Glomerular endothelial cell (primary cell): Measurements from ENCODE around the gene CCL8. TPM values are rescaled to one million over a fixed set of nuclear protein-coding genes. Genes with fewer than 3 reads are reported as not detected.
"Not testable (repeated sequence)": the region's sequence is repeated elsewhere in the genome, so short reads cannot be mapped to it uniquely, and the experiment has no call there.

Experiments used
- DNase-seq: peaks from one replicate; pipeline ENCODE4 v3.0.0-alpha.2; 2011; ENCODE audit warnings: low read depth, low spot score; ENCODE audit errors: extremely low read depth
- total RNA-seq: library from RNA; depleted of rRNA; stranded (reverse); fragments of >200 nt; gene quantifications from 2 replicates; pipeline ENCODE4 v1.2.3, GENCODE V29; 2015

The CCL8 gene
- total RNA-seq, 1 donor from 2014 or later = 3.6 TPM

DNA sequence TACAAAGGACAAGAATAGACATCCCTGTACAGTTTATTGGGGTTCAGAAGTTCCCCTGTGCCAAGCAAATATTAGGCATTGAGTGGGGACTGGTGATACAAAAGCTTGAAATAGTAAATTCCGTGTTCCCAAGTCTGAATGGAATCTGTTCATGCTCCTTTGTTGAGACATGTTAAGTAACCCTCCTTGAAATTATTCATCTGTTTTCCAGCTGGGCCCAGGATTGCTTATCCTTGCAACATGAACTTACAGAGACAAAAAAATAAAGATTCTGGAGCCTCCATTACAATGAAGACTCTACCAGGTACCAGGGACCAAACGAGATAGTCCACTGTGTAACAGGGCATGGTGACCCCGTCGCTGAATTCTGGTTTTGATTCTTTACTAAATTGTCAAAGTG is 6.1 kb upstream of the CCL8 start:
- DNase-seq = no peak

DNA sequence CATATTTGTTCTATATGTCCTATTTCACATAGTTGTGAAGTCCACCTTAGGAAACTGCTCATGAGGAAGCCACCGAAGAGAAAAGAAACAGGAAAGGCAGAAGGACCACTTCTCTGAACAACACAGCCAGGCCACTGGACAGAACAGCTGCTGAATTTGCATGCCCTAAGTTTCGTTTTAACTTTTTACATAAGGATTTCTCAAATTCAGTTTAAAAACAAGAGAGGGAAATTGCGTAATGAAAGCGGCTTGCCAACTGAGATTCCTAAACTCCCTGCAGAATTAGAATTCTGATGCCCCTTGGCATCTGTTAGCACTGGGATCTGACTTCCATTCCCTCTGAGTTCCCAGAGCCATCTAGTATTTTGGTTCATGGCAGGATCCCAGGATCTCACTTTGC is 5.0 kb upstream of the CCL8 start:
- DNase-seq = no peak

DNA sequence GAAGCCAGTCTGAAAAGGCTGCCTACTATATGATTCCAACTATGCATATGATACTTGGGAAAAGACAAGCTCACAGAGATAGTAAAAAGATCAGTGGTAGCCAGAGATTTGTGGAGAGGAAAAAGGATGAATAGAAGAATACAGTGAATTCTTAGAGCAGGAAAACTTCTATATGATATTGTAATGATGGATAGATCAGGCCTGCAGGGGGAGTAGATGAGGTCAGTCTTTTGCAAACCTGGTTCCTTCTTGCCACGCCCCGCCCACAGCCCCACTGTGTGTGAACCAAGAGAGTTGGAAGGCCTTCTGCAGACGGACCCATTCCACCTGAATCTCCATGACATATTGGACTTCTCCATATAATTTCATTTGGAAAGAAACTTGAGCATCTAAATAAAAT is 761 bp upstream of the CCL8 start:
- no peak for DNase-seq

DNA sequence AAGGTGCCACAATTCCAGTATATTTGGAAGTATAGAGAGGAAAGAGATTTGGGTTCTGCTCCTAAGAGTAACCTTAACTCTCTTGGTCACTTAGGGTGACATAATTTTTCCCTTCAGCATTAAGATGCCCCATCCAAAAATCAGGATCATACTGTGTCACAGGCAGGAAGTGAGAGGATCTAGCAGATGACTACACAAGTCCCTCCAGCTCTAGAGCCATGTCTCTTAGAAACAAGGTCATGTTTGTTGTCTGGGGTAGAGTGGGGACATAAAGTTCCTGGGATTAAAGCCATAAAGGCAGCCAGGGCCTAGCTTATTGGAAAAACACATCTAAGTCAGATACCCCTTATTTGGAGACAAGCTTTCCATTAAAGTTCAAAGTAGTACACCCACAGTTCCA is 2.7 kb downstream of the CCL8 start:
- no peak for DNase-seq

DNA sequence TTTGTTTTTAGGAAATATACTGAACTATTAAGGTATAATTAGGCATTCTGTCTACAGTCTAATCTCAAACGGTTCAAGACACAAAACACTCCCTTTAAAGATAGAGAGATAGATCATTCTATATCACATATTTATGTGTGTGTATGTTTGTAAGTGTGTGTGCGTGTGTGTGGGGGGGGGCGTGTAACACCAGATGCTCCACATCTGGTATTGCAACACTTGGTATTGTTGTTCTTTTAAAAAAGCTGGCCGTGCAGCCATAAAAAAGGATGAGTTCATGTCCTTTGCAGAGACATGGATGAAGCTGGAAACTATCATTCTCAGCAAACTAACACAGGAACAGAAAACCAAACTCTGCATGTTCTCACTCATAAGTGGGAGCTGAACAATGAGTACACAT is 8.3 kb downstream of the CCL8 start:
- not testable (repeated sequence) for DNase-seq

DNA sequence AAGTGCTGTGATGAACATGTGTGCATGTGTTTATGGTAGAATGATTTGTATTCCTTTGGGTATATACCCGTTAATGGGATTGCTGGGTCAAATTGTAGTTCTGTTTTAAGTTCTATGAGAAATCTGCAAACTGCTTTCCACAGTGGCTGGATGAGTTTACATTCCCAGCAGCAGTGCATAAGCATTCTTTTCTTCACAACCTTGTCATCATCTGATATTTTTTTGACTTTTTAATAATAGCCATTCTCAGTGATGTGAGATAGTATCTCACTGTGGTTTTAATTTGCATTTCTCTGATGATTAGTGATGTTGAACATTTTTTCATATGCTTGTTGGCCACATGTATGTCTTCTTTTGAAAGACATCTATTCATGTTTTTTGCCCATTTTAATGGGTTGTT is 18.5 kb downstream of the CCL8 start:
- DNase-seq = no peak

DNA sequence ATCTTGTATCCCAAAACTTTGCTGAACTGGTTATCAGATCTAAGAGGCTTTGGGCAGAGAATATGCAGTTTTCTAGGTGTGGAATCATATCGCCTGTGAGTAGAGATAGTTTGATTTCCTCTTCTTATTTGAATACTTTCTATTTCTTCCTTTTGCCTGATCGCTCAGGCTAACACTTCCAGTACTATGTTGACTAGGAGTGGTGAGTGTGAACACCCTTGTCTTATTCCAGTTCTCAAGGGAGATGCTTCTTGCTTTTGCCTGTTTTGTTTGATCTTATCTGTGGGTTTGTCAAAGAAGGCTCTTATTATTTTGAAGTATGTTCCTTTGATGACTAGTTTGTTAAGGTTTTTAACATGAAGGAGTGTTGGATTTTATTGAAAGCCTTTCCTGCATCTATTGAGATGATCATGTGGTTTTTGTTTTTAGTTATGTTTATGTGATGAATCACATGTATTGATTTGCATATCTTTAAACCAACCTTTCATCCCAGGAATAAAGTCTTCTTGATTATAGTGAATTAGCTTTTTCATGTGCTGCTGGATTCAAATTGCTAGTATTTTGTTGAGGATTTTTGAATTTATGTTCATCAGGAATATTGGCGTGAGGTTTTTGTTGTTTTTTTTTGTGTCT is 20.0 kb downstream of the CCL8 start:
- no peak for DNase-seq

DNA sequence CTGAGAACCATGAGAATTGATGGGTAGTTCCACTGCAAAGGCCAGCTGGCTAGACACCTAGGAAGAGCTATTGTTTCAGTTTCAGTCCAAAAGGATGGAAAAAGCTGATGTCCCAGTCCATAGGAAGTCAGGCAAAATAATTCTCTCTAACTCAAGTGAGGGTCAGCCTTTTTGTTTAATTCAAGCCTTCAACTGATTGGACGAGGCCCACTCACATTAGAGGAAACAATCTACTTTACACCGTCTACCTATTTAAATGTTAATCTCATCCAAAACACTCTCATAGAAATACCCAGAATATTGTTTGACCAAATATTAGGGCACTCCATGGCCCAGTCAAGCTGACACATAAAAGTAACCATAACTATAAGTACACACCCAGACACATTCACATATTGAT is 22.7 kb downstream of the CCL8 start:
- no peak for DNase-seq

DNA sequence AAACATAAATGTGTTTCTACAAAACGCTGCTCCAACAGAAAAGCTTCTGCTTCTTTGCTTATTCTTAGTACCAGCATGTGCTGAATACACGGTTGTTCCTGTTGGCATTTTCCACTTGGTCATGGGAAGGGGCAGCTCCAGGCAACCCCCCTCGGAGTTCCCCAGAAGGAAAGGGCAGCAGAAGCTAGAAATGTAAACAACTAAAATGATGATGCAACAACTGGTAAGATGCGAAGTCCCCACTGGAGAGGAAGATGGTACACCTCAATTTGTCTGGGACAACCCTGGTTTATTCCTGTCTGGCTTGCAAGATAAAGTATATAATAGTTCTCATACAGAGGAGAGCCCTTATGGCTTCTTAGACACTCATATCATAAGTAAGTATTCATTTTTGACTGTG is 27.8 kb downstream of the CCL8 start:
- no peak for DNase-seq

DNA sequence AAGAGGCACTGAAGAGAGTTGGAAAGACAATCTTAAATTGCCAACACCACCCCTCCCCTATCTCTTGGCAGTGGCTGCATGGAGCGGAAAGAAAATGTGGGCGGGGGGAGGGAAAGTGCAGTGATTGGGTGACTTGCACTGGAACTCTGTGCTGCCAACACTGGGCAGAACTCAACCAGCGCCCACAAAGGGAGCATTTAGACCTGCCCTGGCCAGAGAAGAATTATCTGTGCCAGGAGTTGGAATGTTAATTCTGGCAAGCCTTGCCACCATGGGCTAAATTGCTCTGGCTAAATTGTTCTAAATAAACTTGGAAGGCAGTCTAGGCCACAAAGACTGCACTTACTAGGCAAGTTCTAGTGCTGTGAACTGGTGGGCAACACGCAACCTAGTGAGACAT is 30.5 kb downstream of the CCL8 start:
- no peak for DNase-seq

DNA sequence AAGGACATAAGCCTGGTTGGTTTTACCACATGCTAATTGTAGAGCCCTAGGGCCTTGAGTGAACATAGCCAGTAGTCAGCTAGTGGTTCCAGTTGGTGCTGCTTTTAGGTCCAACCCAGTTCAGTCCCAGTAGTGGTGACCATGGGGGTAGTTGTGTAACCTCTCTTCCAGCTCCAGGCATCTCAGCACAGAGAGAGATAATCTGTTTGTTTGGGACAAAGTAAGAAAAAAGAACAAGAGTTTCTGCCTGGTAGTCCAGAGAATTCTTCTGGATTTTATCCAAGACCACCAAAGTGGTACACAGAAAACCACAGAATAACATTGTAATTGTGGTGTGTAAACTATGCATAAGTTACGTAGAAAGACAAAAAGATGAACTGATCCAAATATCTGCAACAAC is 31.9 kb downstream of the CCL8 start:
- DNase-seq = no peak

DNA sequence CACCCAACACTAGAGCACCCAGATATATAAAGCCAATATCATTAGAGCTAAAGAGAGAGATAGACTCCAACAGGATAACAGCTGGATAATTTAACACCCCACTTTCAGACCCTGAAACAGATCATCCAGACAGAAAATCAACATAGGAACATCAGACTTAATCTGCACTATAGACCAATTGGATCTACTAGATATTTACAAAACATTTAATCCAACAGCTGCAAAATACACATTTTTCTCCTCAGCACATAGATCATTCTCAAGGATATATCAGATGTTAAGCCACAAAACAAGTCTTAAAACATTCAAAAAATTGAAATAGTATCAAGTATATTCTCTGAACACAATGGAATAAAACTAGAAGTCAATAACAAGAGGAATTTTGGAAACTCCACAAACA is 33.0 kb downstream of the CCL8 start:
- DNase-seq = no peak

DNA sequence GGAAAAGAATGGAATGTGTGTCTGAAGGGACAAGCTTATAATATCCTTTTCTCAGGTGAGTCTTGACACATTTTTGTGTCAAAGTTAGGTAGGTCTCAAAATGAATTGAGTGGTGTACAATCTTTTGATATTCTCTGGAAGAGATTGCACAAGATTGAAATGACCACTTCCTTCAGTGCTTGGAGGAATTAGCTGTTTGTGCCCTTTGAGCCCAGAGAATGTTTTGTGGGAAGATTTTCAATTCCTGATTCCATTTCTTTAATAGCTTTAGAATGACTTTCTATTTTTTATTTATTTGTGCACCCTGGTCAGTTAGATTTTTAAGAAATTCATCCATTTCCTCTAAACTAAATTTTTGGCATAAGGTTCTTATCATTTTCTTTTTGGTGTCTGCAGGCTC is 35.4 kb downstream of the CCL8 start:
- DNase-seq = no peak

DNA sequence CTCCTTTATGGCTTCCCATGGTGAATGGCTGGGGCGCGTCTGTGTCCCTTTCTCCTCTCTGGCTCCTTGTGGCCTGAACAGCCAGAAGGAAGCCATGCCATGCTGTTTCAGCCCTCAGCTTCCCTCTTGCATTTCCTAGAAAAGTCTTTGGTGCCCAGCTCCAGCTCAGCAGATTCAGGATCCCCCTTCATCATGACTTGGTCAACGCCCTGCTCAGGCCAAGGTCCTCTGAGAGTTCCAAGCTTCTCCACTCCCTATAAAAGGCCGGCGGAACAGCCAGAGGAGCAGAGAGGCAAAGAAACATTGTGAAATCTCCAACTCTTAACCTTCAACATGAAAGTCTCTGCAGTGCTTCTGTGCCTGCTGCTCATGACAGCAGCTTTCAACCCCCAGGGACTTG is 37.0 kb downstream of the CCL8 start, which contains the start of gene CCL13:
Gene CCL13 (plus strand): TSS at position 287 of the 400 bp plus-strand sequence. CDS start 47 bp downstream, at position 334.
- no peak for DNase-seq

DNA sequence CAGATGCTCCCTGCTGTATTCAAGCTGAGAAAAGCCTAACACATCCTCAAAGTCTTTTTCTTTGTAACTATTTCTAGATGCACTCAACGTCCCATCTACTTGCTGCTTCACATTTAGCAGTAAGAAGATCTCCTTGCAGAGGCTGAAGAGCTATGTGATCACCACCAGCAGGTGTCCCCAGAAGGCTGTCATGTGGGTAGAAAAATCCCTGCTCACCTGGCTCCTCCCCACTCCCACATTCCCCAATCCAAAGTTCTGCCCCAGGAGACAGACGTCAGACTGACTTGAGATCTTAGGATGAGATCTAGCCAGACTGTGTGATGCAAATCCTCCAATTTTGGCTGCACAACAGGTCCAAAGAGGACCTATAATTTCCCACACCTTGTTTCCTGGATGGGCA is 38.2 kb downstream of the CCL8 start:
- no peak for DNase-seq

DNA sequence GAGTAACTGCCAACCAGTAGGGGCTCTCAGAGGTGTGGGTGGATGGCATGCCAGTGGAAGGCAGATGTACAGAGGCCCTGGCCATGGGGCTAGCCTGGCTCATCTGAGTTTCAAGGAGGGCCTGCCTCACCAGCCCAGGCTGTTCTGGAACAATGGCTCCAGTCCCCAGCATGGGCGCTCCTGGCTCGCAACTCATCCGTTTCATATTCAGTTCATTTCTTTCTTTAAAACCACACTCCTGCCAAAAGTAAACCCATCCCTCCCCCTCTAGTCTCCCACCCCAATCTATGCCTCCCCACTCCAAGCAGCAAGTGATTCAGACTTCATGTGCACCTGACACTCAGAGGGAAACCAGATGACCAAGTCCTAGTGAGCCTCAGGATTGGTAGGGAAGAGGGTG is 39.4 kb downstream of the CCL8 start:
- no peak for DNase-seq

DNA sequence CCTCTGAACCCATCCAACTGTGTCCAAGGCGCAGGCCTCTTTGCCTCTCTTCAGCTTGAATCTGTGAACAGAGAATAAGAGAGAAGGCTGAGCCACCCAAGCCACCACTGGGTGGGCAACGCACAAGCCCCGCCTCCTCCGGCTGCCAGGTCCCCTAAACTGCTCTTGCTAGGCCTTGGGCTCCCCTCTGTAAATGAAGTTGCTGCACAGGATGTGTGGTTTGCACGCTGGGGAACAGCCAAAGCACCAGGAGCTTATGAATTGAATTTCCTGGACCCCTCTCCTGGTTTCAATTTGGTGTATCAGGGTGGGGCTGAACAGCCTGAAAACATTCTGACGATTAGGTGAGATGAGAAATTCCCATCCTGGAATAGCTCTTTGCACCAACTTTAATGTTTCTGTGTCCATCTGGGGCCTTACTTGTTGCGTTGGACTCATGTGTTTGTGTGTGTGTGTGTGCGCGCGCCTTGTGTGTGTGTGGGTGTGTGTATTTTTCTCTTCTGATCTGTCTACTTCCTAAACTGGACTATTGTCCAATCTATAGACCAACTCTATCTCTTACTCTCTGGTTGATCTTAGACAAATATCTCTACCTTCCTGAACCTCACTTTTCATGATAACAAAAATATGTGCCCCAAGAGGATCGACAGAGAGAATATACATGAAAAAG is 41.5 kb downstream of the CCL8 start:
- no peak for DNase-seq

DNA sequence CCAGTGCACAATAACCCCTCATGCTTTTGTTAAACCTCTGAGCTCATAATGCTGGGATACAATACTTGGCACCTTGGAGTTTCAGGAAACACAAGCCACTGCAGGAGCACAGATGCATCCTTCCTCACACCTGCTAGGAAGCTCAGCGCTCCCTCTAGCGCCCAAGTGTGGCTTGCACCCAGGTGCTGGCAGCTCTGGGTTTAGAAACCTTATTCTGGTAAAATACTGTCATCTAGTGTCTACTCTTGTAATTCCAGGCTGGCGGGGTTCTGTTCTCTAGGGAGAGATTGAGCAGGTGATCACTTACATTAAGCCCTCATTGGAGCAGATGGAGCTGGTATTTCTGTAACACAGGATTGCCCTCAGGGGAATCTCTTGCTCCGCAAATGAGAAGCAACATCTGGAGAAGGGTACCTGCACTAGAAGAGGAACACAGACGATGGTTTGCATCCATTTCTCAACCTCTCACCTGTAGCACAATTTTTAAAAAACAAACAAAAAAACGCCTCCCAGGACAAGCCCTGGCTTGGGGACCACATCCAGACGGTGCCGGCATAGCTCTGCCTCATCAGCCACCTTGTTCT is 42.3 kb downstream of the CCL8 start:
- DNase-seq = peak; percentile 86

DNA sequence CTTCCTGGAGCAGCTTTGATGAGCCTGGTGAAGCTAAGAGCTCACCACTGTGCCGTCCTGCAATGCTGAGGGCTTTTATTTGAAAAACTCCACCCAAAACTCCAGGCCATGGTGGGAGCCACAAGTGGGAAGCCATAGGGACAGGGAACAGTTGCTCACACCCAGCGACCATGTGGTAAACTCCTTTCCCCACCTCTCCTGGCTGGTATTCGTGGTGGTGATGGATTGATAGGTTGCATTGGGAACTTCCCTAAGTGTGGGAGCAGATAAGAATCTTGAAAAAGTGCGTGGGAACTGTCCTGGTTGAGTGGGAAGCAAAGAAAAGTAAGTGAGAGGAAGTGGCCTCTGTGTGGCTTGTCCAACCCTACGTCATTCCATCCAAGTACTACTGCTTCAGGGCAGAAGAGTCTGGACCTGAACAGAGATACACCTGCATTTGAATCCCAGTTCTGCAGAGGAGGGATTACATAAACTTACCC is 44.0 kb downstream of the CCL8 start, which contains the start of gene CCL1:
Gene CCL1 (minus strand): TSS at position 51 of the 479 bp plus-strand sequence. CDS start 72 bp downstream, outside the sequence.
- DNase-seq = no peak

DNA sequence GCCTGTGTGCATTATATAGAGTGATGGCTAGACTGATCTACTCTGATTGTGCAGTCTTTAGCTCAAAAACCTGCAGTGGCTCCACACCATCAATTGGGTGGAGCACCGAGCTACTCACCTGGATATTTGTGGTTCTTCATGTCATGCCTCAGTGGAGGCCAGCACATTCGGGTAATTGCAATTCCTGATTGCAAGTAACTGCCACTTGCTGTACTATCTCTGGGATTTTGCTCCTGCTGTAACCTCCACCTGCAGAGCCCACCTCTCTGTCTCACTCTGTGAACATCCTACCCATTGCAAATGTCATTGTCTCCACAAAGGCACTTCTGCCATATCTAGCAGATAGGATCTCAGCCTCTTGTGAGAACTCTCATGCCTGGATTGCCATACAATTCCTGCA is 45.5 kb downstream of the CCL8 start:
- DNase-seq = no peak

DNA sequence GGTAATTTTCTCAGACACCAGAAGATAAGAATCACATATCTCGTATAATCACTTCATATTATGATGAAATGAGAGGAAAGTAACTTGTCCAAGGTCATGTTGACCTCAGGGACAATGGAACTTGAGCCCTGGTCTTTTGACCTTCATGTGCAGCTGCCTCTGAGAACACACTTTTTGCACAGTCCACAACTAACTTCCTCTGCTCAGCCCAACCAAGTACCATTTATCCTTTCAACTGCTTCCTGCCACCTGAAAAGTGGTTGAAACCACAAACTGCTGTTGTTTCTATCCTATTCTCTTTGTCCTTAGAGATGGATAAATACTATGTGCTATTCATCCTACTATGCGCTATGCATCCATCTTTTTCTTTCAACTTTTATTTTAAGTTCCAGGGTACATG is 46.1 kb downstream of the CCL8 start:
- no peak for DNase-seq

DNA sequence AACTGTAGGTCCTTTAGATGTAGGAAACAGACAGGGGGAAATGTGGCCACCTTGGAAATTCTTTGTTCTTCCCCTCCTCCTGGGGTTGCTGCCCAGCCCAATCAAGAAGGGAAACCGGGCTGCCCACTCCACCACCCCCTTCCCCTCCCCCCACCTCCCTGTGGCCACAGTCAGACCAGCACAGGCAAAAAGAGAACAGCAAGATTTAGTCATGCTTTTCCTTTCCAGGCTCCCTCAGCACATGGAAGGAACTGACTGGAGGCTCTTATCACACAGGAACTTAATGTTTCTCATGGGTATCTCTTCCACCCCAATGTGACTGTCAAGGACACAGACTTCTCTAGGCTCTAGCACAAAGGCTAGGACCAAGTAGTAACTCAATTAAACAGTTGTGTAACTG is 46.8 kb downstream of the CCL8 start:
- no peak for DNase-seq
